ENCODE results near the gene MCC. TPM values are rescaled to one million over a fixed set of nuclear protein-coding genes. Genes with fewer than 3 reads are reported as not detected.

MCC gene
- total RNA-seq, 2 donors from 2014 or later: 7.5 to 9.9 TPM

- intact Hi-C loops (cut with DNase I): no loop called here
- no peak for TF ChIP-seq CTCF (IDR thresholded peaks at IDR 0.05)
- no peak for TF ChIP-seq POLR2A (IDR thresholded peaks at IDR 0.05)
- H3K27ac ChIP-seq: no peak overlapping the region
- DNase-seq: no peak
- H3K9me3 ChIP-seq: no peaks in the 10 kb centered on the region
- no peak for ATAC-seq
- H3K27me3 ChIP-seq: no peaks in the 10 kb centered on the region
- 71 to 72% methylated on average over 4 of the region's 4 CpGs for WGBS, 2 donors
- no peak overlapping the region for H3K4me3 ChIP-seq
- H3K36me3 ChIP-seq (replicated peaks in 1 of 2; ENCODE audit: insufficient read depth in 1 of 2, low read depth in 2 of 2): no peaks in the 10 kb centered on the region
- H3K4me1 ChIP-seq: no peaks in the 10 kb centered on the region
Measured at GRCh38 chr5:113256671-113257452, 231.4 kb downstream of the MCC start.

GRCh38 chr5:113255579-113256386 is 232.5 kb downstream of the MCC start:
- no peak for ATAC-seq
- DNase-seq: no peak
- Histone ChIP-seq H3K27ac (no peak overlapping the region), H3K4me1 (no peaks in the 10 kb centered on the region), H3K36me3 (replicated peaks in 1 of 2; ENCODE audit: insufficient read depth in 1 of 2, low read depth in 2 of 2) (no peaks in the 10 kb centered on the region), H3K9me3 (no peaks in the 10 kb centered on the region), H3K4me3 (no peak overlapping the region), H3K27me3 (no peaks in the 10 kb centered on the region)
- TF ChIP-seq POLR2A (IDR thresholded peaks at IDR 0.05) (no peak), CTCF (IDR thresholded peaks at IDR 0.05) (no peak)
- intact Hi-C loops (cut with DNase I): no loop called here
- WGBS, 2 donors: 78 to 82% methylated on average over 5 of the region's 5 CpGs

DNA sequence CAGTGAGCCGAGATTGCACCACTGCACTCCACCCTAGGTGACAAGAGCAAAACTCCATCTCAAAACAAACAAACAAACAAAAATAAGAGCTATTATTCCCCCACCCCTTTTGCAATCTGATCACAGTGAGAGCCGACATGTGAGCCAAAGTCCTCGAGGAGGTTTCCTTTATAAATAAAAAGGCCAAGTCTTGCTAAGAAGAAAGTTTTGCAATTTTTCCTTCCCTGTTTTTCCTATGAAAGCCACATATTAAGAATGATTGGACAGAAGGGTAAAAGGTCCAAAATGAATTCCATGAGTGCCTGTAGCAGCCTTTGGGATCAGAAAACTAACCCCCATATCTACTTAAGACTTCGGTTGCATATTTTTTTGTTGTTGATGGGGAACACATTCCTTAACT is 233.1 kb downstream of the MCC start:
- DNase-seq: no peak
- Histone ChIP-seq H3K27me3 (no peaks in the 10 kb centered on the region), H3K36me3 (replicated peaks in 1 of 2; ENCODE audit: insufficient read depth in 1 of 2, low read depth in 2 of 2) (no peaks in the 10 kb centered on the region), H3K27ac (no peak overlapping the region), H3K4me1 (peaks cover 2% of the 10 kb centered on the region), H3K9me3 (no peaks in the 10 kb centered on the region), H3K4me3 (no peak overlapping the region)
- 64 to 72% methylated on average over 4 of the region's 4 CpGs for WGBS, 2 donors
- intact Hi-C loops (cut with DNase I): no loop called here
- no peak for TF ChIP-seq POLR2A (IDR thresholded peaks at IDR 0.05)
- no peak for TF ChIP-seq CTCF (IDR thresholded peaks at IDR 0.05)
- ATAC-seq: no peak

- H3K27ac ChIP-seq: no peak overlapping the region
- H3K4me1 ChIP-seq: peaks cover 4% of the 10 kb centered on the region
- no peak for TF ChIP-seq CTCF (IDR thresholded peaks at IDR 0.05)
- TF ChIP-seq POLR2A (IDR thresholded peaks at IDR 0.05): no peak
- no peaks in the 10 kb centered on the region for H3K36me3 ChIP-seq (replicated peaks in 1 of 2; ENCODE audit: insufficient read depth in 1 of 2, low read depth in 2 of 2)
- intact Hi-C loops (cut with DNase I): no loop called here
- WGBS, 2 donors: 66 to 86% methylated on average over 3 of the region's 3 CpGs
- ATAC-seq (no peak), DNase-seq (no peak)
- H3K4me3 ChIP-seq: no peak overlapping the region
- no peaks in the 10 kb centered on the region for H3K27me3 ChIP-seq
- no peaks in the 10 kb centered on the region for H3K9me3 ChIP-seq
Measured at GRCh38 chr5:113253037-113253436, 235.2 kb downstream of the MCC start.
